ENCODE measurements around the gene HIF1A. TPM values are rescaled to one million over a fixed set of nuclear protein-coding genes. Genes with fewer than 3 reads are reported as not detected.

The HIF1A gene
- total and polyA plus RNA-seq, 2 of the 8 experiments (the other 6 are each of a cell fraction or from before 2014, with no cell fraction given), result 54.8 to 175 TPM

DNA sequence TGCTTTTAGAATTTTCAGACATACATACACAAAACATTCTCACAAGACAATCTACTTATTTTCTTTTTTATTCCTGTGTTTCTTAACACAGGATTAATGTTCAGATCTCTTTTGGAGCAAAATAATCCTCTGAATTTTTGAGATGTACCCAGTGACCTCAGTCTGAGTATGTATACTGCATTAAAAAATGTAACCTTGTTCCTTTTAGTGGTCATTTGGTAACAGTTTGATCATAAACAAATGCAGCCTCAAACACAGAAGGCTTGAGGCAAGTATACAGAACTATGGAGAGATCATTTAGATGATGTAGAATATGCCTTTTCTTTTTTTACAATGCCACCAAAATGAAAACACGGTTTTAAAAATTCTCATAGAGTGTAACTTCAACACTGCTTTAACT, 9.7 kb downstream of the HIF1A start (continued):
- TF ChIP-seq, protein P1, sequence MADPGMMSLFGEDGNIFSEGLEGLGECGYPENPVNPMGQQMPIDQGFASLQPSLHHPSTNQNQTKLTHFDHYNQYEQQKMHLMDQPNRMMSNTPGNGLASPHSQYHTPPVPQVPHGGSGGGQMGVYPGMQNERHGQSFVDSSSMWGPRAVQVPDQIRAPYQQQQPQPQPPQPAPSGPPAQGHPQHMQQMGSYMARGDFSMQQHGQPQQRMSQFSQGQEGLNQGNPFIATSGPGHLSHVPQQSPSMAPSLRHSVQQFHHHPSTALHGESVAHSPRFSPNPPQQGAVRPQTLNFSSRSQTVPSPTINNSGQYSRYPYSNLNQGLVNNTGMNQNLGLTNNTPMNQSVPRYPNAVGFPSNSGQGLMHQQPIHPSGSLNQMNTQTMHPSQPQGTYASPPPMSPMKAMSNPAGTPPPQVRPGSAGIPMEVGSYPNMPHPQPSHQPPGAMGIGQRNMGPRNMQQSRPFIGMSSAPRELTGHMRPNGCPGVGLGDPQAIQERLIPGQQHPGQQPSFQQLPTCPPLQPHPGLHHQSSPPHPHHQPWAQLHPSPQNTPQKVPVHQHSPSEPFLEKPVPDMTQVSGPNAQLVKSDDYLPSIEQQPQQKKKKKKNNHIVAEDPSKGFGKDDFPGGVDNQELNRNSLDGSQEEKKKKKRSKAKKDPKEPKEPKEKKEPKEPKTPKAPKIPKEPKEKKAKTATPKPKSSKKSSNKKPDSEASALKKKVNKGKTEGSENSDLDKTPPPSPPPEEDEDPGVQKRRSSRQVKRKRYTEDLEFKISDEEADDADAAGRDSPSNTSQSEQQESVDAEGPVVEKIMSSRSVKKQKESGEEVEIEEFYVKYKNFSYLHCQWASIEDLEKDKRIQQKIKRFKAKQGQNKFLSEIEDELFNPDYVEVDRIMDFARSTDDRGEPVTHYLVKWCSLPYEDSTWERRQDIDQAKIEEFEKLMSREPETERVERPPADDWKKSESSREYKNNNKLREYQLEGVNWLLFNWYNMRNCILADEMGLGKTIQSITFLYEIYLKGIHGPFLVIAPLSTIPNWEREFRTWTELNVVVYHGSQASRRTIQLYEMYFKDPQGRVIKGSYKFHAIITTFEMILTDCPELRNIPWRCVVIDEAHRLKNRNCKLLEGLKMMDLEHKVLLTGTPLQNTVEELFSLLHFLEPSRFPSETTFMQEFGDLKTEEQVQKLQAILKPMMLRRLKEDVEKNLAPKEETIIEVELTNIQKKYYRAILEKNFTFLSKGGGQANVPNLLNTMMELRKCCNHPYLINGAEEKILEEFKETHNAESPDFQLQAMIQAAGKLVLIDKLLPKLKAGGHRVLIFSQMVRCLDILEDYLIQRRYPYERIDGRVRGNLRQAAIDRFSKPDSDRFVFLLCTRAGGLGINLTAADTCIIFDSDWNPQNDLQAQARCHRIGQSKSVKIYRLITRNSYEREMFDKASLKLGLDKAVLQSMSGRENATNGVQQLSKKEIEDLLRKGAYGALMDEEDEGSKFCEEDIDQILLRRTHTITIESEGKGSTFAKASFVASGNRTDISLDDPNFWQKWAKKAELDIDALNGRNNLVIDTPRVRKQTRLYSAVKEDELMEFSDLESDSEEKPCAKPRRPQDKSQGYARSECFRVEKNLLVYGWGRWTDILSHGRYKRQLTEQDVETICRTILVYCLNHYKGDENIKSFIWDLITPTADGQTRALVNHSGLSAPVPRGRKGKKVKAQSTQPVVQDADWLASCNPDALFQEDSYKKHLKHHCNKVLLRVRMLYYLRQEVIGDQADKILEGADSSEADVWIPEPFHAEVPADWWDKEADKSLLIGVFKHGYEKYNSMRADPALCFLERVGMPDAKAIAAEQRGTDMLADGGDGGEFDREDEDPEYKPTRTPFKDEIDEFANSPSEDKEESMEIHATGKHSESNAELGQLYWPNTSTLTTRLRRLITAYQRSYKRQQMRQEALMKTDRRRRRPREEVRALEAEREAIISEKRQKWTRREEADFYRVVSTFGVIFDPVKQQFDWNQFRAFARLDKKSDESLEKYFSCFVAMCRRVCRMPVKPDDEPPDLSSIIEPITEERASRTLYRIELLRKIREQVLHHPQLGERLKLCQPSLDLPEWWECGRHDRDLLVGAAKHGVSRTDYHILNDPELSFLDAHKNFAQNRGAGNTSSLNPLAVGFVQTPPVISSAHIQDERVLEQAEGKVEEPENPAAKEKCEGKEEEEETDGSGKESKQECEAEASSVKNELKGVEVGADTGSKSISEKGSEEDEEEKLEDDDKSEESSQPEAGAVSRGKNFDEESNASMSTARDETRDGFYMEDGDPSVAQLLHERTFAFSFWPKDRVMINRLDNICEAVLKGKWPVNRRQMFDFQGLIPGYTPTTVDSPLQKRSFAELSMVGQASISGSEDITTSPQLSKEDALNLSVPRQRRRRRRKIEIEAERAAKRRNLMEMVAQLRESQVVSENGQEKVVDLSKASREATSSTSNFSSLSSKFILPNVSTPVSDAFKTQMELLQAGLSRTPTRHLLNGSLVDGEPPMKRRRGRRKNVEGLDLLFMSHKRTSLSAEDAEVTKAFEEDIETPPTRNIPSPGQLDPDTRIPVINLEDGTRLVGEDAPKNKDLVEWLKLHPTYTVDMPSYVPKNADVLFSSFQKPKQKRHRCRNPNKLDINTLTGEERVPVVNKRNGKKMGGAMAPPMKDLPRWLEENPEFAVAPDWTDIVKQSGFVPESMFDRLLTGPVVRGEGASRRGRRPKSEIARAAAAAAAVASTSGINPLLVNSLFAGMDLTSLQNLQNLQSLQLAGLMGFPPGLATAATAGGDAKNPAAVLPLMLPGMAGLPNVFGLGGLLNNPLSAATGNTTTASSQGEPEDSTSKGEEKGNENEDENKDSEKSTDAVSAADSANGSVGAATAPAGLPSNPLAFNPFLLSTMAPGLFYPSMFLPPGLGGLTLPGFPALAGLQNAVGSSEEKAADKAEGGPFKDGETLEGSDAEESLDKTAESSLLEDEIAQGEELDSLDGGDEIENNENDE (IDR thresholded peaks at IDR 0.05; ENCODE audit: insufficient replicate concordance, low read length), result no peak
- TF ChIP-seq NANOG (IDR thresholded peaks at IDR 0.05; ENCODE audit: insufficient read depth, low read depth, low read length, poor library complexity, severe bottlenecking), result no peak
- no peak for TF ChIP-seq CEBPB (IDR thresholded peaks at IDR 0.05; ENCODE audit: low read depth, low read length)
